Suprapubic skin (tissue), 4 donors: ENCODE results near the gene UBTD2. TPM values are rescaled to one million over a fixed set of nuclear protein-coding genes. Genes with fewer than 3 reads are reported as not detected.
A peak's percentile ranks its signal among the peaks of the same experiment; 100 is the strongest.

Experiments
- DNase-seq, 2 donors: peaks; one replicate each; pipeline ENCODE4 v3.0.0-alpha.2; 2019; ENCODE audit warnings: low spot score in 2 of 2
- H3K27ac ChIP-seq: fragments of 200-600 bp; sonication (generic); one replicate; pipeline ENCODE4 v1.5.1; 2019
- H3K27me3 ChIP-seq: fragments of 200-600 bp; sonication (generic); one replicate; pipeline ENCODE4 v1.5.1; 2019
- H3K36me3 ChIP-seq: fragments of 200-600 bp; sonication (generic); one replicate; pipeline ENCODE4 v1.5.1; 2019
- H3K4me1 ChIP-seq: fragments of 200-600 bp; sonication (generic); one replicate; pipeline ENCODE4 v1.5.1; 2019
- H3K4me3 ChIP-seq: fragments of 200-600 bp; sonication (generic); one replicate; pipeline ENCODE4 v1.5.1; 2019; ENCODE audit warnings: mild to moderate bottlenecking
- H3K9me3 ChIP-seq: fragments of 200-600 bp; sonication (generic); one replicate; pipeline ENCODE4 v1.5.1; 2019
- CTCF ChIP-seq, 2 donors: fragments of 200-600 bp in 1 of 2; fragments of 450-650 bp in 1 of 2; sonication (generic) in 1 of 2; IDR thresholded peaks; one replicate each; pipeline ENCODE4 v1.5.1; 2016 to 2019; ENCODE audit warnings: antibody characterized with exemption in 2 of 2, mild to moderate bottlenecking in 1 of 2, moderate library complexity in 1 of 2
- EP300 ChIP-seq: sonication (generic); formaldehyde crosslinking; IDR thresholded peaks from one replicate; pipeline ENCODE4 v1.6.1; 2017; ENCODE audit warnings: antibody characterized with exemption
- POLR2A ChIP-seq, 2 donors: fragments of 450-650 bp; IDR thresholded peaks; one replicate each; pipeline ENCODE4 v1.6.1; 2017; ENCODE audit warnings: antibody characterized with exemption in 2 of 2, mild to moderate bottlenecking in 2 of 2, moderate library complexity in 2 of 2
- POLR2AphosphoS5 ChIP-seq, 3 donors: sonication (generic); formaldehyde crosslinking; IDR thresholded peaks; one replicate each; pipeline ENCODE4 v1.6.1; 2017; ENCODE audit warnings: antibody characterized with exemption in 3 of 3
- WGBS: methylation state at CpG from one replicate; pipeline ENCODE4 v1.1.5; 2018; 5-methylcytosine and 5-hydroxymethylcytosine counted together
- total RNA-seq, 4 donors: library from RNA; depleted of rRNA; stranded (reverse); fragments of >200 nt; gene quantifications; one replicate each; pipeline ENCODE4 v1.1.0, GENCODE V29; 2016

The UBTD2 gene
- total RNA-seq, 4 donors from 2014 or later = 7.0 to 14.6 (median 12.8) TPM

DNA sequence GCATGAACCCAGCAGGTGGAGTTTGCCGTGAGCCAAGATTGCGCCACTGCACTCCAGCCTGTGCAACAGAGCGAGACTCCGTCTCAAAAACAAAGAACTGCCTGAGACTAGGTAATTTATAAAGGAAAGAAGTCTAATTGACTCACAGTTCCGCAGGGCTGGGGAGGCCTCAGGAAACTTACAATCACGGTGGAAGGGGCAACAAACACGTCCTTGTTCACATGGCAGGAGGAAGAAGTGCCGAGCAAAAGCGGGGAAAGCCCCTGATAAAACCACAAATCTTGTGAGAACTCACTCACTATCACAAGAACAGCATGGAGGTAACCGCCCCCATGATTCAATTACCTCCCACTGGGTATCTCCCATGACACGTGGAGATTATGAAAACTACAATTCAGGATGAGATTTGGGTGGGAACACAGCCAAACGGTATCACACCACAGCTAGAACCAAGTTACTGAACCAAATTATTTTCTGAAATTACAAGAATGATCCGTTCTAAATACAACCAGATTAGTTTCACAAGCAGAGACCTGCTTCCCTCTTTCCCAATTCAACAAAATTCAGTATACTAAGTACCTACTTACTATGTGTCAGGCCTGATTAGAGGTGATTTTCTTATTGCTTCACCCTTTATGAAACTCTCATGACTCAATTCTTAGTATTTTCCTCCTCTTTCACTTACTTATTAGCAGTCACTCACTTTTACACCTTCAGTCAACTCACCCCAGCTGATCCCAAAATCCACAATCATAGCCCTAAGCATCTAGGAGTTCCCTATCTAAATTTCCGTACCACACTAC is 8.4 kb downstream of the UBTD2 start:
- Histone ChIP-seq H3K9me3 (no peaks in the 10 kb centered on the region), H3K4me1 (peaks cover 10% of the 10 kb centered on the region), H3K27ac (peak overlapping the region; percentile 14), H3K36me3 (no peaks in the 10 kb centered on the region), H3K4me3 (no peak overlapping the region), H3K27me3 (no peaks in the 10 kb centered on the region)
- WGBS = 70% methylated on average over 14 of the region's 14 CpGs
- TF ChIP-seq POLR2A (IDR thresholded peaks at IDR 0.05) = no peak
- TF ChIP-seq CTCF (IDR thresholded peaks at IDR 0.05) = no peak
- TF ChIP-seq EP300 = no peak
- TF ChIP-seq POLR2AphosphoS5 (IDR thresholded peaks at IDR 0.05) = no peak
- DNase-seq = no peak

DNA sequence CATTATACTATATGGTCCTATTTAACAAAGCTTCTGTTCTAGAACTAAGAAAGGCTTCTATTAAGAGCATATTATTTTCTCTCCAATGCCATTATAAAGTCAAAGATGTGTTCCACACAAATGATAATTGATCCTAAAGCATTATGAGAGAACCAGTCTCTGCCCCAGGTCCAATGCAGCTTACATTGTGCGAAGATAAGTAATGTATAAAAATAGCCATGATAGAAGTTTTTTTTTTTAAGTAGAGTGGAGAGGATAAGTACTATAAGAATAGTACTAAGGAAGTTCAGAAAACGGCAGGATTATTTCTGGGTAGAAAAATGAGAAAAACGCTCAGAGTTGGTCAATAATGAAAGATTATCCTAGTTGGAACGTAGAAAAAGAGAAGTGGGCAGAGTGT is 15.6 kb downstream of the UBTD2 start:
- H3K4me1 ChIP-seq = no peaks in the 10 kb centered on the region
- H3K9me3 ChIP-seq = no peaks in the 10 kb centered on the region
- no peaks in the 10 kb centered on the region for H3K36me3 ChIP-seq
- no peaks in the 10 kb centered on the region for H3K27me3 ChIP-seq
- no peak overlapping the region for H3K4me3 ChIP-seq
- 67% methylated on average over 4 of the region's 4 CpGs for WGBS
- no peak overlapping the region for H3K27ac ChIP-seq
- DNase-seq = no peak
- no peak for TF ChIP-seq CTCF (IDR thresholded peaks at IDR 0.05)
- TF ChIP-seq POLR2AphosphoS5 (IDR thresholded peaks at IDR 0.05) = no peak
- TF ChIP-seq EP300 = no peak
- no peak for TF ChIP-seq POLR2A (IDR thresholded peaks at IDR 0.05)

DNA sequence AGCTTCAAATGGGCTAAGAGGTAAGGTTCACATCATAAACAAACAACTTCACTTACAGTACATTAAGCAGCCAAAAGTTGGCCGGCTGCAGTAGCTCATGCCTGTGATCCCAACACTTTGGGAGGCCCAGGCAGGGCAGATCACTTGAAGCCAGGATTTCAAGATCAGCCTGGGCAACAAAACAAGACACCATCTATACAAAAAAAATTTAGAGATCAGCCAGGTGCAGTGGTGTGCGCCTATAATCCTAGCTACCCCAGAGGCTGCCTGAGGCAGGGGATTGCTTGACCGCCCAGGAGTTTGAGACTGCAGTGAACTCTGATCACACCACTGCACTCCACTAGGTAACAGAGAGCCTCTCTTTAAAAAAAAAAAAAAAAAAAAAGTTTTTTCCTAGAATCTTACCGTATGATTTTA is 16.9 kb downstream of the UBTD2 start:
- no peaks in the 10 kb centered on the region for H3K27me3 ChIP-seq
- H3K36me3 ChIP-seq = no peaks in the 10 kb centered on the region
- H3K27ac ChIP-seq = no peak overlapping the region
- no peaks in the 10 kb centered on the region for H3K9me3 ChIP-seq
- H3K4me1 ChIP-seq = no peaks in the 10 kb centered on the region
- TF ChIP-seq POLR2A (IDR thresholded peaks at IDR 0.05) (no peak), EP300 (no peak), POLR2AphosphoS5 (IDR thresholded peaks at IDR 0.05) (no peak), CTCF (IDR thresholded peaks at IDR 0.05) (no peak)
- 70% methylated on average over 4 of the region's 4 CpGs for WGBS
- H3K4me3 ChIP-seq = no peak overlapping the region
- DNase-seq = no peak

GRCh38 chr5:172266071-172266675 is 17.4 kb downstream of the UBTD2 start:
- Histone ChIP-seq H3K4me1 (no peaks in the 10 kb centered on the region), H3K36me3 (no peaks in the 10 kb centered on the region), H3K27ac (no peak overlapping the region), H3K27me3 (no peaks in the 10 kb centered on the region), H3K9me3 (no peaks in the 10 kb centered on the region), H3K4me3 (no peak overlapping the region)
- TF ChIP-seq POLR2AphosphoS5 (IDR thresholded peaks at IDR 0.05) = no peak
- TF ChIP-seq CTCF (IDR thresholded peaks at IDR 0.05) = no peak
- no peak for TF ChIP-seq EP300
- TF ChIP-seq POLR2A (IDR thresholded peaks at IDR 0.05) = no peak
- DNase-seq = no peak
- 67% methylated on average over 10 of the region's 10 CpGs for WGBS

GRCh38 chr5:172264815-172265395 is 18.7 kb downstream of the UBTD2 start:
- no peak overlapping the region for H3K27ac ChIP-seq
- 91% methylated on average over 4 of the region's 4 CpGs for WGBS
- no peaks in the 10 kb centered on the region for H3K9me3 ChIP-seq
- no peak for DNase-seq
- no peak overlapping the region for H3K4me3 ChIP-seq
- H3K4me1 ChIP-seq = no peaks in the 10 kb centered on the region
- H3K27me3 ChIP-seq = no peaks in the 10 kb centered on the region
- no peaks in the 10 kb centered on the region for H3K36me3 ChIP-seq
- TF ChIP-seq CTCF (IDR thresholded peaks at IDR 0.05) (no peak), POLR2A (IDR thresholded peaks at IDR 0.05) (no peak), POLR2AphosphoS5 (IDR thresholded peaks at IDR 0.05) (no peak), EP300 (no peak)
